Measurements from ENCODE around the gene MGST2. TPM values are rescaled to one million over a fixed set of nuclear protein-coding genes. Genes with fewer than 3 reads are reported as not detected.

The MGST2 gene
- total and polyA plus RNA-seq, 2 experiments from 2014 or later: 4.6 to 19.1 TPM

DNA sequence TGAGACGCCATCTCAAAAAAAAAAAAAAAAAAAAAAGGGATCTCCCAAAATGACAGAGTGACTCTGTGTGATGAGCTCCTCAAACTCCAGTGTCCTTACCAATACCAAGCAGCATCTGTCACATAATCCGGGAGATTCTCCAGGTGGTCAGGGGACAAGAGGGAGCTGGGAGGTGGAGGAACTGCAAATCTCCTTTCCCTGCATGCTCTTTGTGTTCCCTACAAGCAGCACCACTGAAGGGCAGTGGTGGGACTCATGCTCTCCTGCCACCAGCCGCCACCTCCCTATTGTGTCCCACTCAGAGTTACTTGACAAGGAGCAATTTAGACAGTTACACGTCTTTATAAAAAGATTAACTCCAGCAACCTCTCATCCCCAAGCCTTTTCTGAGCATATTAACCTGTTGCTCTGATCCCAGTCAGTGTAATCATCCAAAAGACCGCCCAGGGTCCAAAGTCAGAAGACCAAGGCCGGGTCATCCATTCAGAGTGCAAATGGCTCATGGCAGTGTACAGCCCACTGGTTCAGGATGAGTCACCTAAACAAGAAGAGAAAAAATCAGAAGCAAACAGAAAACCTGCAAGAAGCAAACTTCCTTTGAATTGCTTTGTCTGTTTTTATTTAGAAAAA is 23.6 kb downstream of the MGST2 start:
- ATAC-seq: no peak
- H3K36me3 Mint-ChIP-seq (ENCODE audit: low read depth): peaks cover 8% of the 10 kb centered on the region; the same call in 1 of the 3 replicates
- no peaks in the 10 kb centered on the region for H3K4me1 ChIP-seq (ENCODE audit: insufficient read depth)
- no peaks in the 10 kb centered on the region for H3K4me1 Mint-ChIP-seq
- H3K9me3 Mint-ChIP-seq: no peaks in the 10 kb centered on the region; the same call in 2 of the 3 replicates
- no peak overlapping the region for H3K27ac ChIP-seq (ENCODE audit: low read depth)
- no peak overlapping the region for H2AFZ ChIP-seq
- H3K36me3 ChIP-seq (ENCODE audit: insufficient read depth): no peaks in the 10 kb centered on the region
- H3K27me3 ChIP-seq (ENCODE audit: insufficient read depth): no peaks in the 10 kb centered on the region
- peaks cover 3% of the 10 kb centered on the region for H3K27me3 Mint-ChIP-seq (ENCODE audit: insufficient read depth, low read depth, poor library complexity)
- TF ChIP-seq NANOG (IDR thresholded peaks at IDR 0.05; ENCODE audit: borderline replicate concordance) (no peak), ZNF114 (CRISPR knock-in tag; IDR thresholded peaks at IDR 0.05) (no peak)
- H4K20me1 ChIP-seq (replicated peaks; ENCODE audit: insufficient read depth): no peaks in the 10 kb centered on the region
- H3F3A ChIP-seq (replicated peaks; ENCODE audit: low read depth): no peaks in the 10 kb centered on the region
- H3K79me2 ChIP-seq (replicated peaks; ENCODE audit: insufficient read depth): no peaks in the 10 kb centered on the region
- no peak for DNase-seq (ENCODE audit: low spot score)
- H3K27ac Mint-ChIP-seq: no peak overlapping the region
- H3K9me2 ChIP-seq (ENCODE audit: insufficient read depth): no peaks in the 10 kb centered on the region
- no peak overlapping the region for H3K4me3 ChIP-seq
- H3K4me2 ChIP-seq: no peak overlapping the region
- no peak overlapping the region for H3K4me3 Mint-ChIP-seq

GRCh38 chr4:139690419-139690818 is 24.8 kb downstream of the MGST2 start:
- Histone ChIP-seq H4K20me1 (replicated peaks; ENCODE audit: insufficient read depth) (no peaks in the 10 kb centered on the region), H3K27me3 (ENCODE audit: insufficient read depth) (no peaks in the 10 kb centered on the region), H3K9me2 (ENCODE audit: insufficient read depth) (no peaks in the 10 kb centered on the region), H3K4me1 (ENCODE audit: insufficient read depth) (no peaks in the 10 kb centered on the region), H3K4me2 (no peak overlapping the region), H3K4me3 (no peak overlapping the region), H3K36me3 (ENCODE audit: insufficient read depth) (no peaks in the 10 kb centered on the region), H3K27ac (ENCODE audit: low read depth) (no peak overlapping the region), H3K79me2 (replicated peaks; ENCODE audit: insufficient read depth) (no peaks in the 10 kb centered on the region), H2AFZ (no peak overlapping the region), H3F3A (replicated peaks; ENCODE audit: low read depth) (no peaks in the 10 kb centered on the region)
- ATAC-seq (no peak), DNase-seq (ENCODE audit: low spot score) (no peak)
- peaks cover under 1% of the 10 kb centered on the region; the same call in 1 of the 3 replicates for H3K36me3 Mint-ChIP-seq (ENCODE audit: low read depth)
- H3K9me3 Mint-ChIP-seq: no peaks in the 10 kb centered on the region
- TF ChIP-seq EZH2 (IDR thresholded peaks at IDR 0.05; ENCODE audit: low read depth, unreplicated experiment) (no peak), ZNF462 (CRISPR knock-in tag; IDR thresholded peaks at IDR 0.05) (no peak), EZH2phosphoT487 (IDR thresholded peaks at IDR 0.05; ENCODE audit: unreplicated experiment) (no peak)
- no peak overlapping the region for H3K4me3 Mint-ChIP-seq
- no peak overlapping the region for H3K27ac Mint-ChIP-seq
- H3K4me1 Mint-ChIP-seq: no peaks in the 10 kb centered on the region
- H3K27me3 Mint-ChIP-seq (ENCODE audit: insufficient read depth, low read depth, poor library complexity): peaks cover 3% of the 10 kb centered on the region

All from GM23338 (cell line).